T-helper 1 cell treated with Interleukin-12 subunit alpha and Interleukin-12 subunit beta and Interleukin-4 antibody, amounts not matched to agents 30 ng/mL and 1 ng/mL, for 36 hours (primary cell): ENCODE data around the gene FRMPD2. TPM values are rescaled to one million over a fixed set of nuclear protein-coding genes. Genes with fewer than 3 reads are reported as not detected.
"Not testable (repeated sequence)": the region's sequence is repeated elsewhere in the genome, so short reads cannot be mapped to it uniquely, and the experiment has no call there.

Source experiments
- intact Hi-C: fragments of 100-400 bp; cut with micrococcal nuclease; formaldehyde crosslinking; loops from one replicate; pipeline ENCODE4 v1.15.1; 2024
- total RNA-seq: library from RNA; stranded (reverse); gene quantifications from 2 replicates; pipeline ENCODE4 v1.2.3, GENCODE V29; 2022

Gene FRMPD2
- total RNA-seq, 1 donor from 2014 or later, result not detected

DNA sequence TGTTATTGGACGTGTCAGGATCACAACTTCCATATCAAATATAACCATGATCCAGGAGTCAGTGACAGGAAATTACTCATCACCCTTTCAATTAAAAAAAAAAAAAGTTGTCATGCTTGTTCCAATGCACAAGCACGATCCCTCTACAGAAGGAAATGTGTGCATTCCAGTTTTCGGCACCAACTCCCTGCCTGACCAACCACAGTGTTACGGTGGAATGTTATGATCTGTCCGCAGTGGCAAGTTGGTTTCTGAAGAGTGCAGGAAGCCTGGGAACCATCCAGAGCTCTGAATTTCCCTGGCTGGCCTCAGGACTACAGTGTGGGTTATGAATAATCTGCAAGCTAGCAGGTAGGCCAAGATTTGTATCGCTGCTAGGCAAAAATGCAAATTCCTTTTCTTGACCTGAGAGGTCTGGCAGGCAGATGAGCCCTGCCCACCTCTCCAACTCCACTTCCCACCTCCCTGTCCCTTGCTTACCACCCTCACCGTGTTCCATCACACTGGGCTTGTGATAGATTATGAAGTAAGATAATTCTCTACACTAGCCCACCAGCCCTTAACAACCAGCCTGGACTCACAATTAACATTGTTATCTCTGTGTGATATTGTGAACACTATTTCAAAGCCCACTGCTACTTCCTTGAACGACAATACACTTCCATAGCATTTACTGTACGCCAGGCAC, 20.4 kb downstream of the FRMPD2 start:
- intact Hi-C loops, result no loop called here

GRCh38 chr10:48252354-48252650, 22.2 kb downstream of the FRMPD2 start:
- intact Hi-C loops, result no loop called here

GRCh38 chr10:48251525-48252353, 22.8 kb downstream of the FRMPD2 start:
- intact Hi-C loops, result no loop called here

GRCh38 chr10:48251152-48251524, 23.4 kb downstream of the FRMPD2 start:
- intact Hi-C loops, result no loop called here

GRCh38 chr10:48249763-48250351, 24.6 kb downstream of the FRMPD2 start:
- intact Hi-C loops, result no loop called here

- intact Hi-C loops, result no loop called here
Measured at GRCh38 chr10:48249004-48249762, 25.3 kb downstream of the FRMPD2 start.

DNA sequence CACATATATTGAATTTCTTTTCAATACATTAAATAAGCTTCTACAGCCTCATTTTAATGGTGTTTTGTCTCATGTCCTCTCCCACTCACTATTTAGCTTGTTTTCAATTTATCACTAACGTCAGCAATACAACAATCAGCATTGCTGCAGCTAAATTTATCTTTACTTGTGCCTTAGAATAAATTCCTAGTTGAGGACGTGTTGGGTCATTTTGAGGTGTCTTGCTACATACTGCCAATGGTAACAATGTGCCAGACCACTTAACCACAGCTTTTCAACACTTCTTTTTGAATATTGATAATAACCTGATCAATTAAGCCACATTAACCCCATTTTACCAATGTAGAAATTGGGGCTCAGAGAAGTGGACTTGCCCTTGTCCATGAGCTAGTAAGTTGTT, 26.0 kb downstream of the FRMPD2 start:
- intact Hi-C loops, result no loop called here

DNA sequence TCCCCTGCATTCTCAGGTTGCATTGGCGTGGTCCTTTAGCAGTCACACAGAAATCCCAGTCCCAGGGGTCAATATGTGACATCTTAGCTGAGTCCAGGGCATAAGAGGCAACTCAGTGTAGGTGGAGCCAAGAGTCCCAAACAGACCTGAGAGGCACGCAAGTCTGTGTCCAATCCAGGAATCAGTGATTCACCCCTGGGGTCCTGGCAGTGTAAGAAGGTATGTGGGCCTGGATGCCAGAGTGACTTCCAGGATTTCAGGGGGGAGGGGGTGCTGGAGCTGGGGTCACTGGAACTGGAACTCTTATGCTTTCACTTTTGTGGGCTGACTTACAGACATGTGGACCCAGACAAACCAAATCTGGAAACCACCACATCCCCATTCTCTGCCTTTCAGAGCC, 26.8 kb downstream of the FRMPD2 start:
- intact Hi-C loops, result no loop called here

DNA sequence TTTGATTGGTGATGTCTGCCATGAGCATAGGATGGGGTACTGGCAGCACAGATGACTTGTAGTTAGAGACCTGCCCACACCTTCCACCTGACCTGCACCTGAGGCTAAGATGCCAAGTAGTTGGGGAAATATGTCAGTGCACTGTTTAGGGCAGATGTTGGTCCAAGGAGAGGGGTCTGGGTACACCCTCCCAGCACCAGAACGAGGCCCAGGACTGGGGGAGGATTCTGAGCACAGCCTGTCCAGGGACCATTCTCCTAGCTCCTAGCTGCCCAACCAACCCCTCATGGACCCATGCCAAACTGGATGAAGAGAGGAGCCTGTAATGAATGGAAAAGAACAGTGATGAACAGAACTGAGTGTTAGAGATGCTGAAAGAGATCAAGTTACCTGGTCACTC, 28.0 kb downstream of the FRMPD2 start:
- intact Hi-C loops, result no loop called here

DNA sequence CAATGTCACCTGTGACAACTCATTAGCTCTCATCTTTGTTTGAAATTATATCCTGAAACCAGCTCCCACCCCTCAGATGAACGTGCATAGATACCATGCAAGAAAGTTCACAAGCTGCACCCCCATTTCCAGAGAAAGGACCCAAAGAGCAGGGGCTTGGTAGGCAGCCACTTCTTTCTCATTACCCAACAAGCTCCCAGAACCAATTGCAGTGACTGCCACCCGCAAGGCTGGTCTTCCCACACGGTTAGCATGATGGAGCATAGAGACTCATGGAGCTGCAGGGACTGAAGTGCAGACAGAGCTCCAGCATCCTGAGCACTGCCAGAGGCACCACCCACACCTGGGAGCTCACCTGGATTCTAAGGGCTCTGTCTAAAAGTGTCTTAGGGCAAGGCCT, 28.5 kb downstream of the FRMPD2 start:
- intact Hi-C loops, result no loop called here

- intact Hi-C loops, result not testable (repeated sequence)
Measured at GRCh38 chr10:48243921-48244320, 30.6 kb downstream of the FRMPD2 start.

DNA sequence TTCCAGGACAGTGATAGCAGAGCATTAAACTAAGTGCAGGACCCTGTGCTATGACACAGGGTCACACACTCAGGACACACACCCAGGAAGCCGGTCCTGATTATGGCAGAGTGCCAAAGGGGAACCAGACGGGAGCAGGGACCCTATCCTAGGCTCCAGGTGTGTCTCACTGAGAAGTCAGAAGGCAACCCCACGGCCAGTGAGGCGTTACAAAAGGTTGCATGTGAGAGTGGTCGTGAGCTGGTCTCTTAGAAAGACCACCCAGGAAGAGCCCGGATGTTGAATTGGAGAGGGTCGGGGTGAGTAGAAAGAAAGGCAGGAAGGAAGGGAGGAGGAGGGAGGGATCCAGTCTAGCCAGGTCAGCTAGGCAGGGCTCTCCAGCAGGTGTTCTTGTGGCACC, 31.0 kb downstream of the FRMPD2 start:
- intact Hi-C loops, result no loop called here

DNA sequence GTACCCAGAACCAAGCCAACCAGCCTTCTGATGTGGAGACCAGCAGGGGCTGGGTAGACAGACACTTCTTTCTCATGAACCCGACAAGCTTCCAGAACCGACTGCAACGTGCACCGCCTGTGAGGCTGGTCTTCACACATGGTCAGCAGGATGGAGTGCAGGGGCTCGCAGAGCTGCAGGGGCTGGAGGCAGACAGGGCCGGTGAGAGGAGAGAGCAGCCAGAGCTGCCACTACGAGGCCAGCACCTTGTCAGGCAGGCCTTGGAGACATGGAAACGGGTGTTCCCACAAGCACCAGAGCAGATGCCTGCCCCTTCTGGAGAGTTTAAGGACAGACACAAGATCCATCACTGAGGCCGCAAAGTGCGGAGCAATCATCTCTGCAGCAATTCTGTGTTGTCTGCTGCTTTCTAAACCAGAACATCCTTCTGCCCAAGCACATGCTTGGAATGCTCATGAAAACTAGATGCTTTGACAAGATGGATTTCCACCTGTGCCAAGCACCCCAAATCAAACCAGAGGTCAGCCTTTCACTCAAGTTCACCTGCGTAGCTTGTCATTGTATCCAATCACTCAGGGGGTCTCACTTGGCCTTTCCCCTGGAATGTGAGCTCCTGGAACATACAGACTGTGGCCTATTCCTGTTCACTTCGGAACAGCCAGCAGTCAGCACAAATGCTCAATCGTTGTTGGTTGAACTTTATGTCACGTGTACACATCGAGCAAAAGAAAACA, 32.2 kb downstream of the FRMPD2 start:
- intact Hi-C loops, result no loop called here

GRCh38 chr10:48241332-48241731, 33.2 kb downstream of the FRMPD2 start:
- intact Hi-C loops, result no loop called here

- intact Hi-C loops, result no loop called here
Measured at GRCh38 chr10:48240196-48240595, 34.3 kb downstream of the FRMPD2 start.

DNA sequence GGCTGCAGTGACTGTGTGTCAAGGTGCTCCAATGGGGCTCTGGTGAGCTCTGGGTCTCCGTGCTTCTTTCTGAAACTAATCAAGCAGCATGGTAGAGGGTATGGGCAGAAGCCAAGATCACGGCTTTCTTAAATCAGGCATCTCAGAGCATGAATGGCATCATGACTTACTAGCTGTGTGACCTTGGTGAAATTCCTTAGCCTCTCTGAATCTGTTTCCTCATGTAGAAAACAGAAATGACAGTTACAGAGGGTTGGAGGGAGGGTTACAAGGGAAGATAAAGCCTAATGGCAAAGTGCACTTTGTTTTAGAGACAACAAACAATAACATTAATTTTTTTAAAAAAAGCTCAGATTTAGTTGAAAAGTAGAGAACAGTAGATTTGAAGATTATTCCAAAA, 34.9 kb downstream of the FRMPD2 start:
- intact Hi-C loops, result no loop called here

DNA sequence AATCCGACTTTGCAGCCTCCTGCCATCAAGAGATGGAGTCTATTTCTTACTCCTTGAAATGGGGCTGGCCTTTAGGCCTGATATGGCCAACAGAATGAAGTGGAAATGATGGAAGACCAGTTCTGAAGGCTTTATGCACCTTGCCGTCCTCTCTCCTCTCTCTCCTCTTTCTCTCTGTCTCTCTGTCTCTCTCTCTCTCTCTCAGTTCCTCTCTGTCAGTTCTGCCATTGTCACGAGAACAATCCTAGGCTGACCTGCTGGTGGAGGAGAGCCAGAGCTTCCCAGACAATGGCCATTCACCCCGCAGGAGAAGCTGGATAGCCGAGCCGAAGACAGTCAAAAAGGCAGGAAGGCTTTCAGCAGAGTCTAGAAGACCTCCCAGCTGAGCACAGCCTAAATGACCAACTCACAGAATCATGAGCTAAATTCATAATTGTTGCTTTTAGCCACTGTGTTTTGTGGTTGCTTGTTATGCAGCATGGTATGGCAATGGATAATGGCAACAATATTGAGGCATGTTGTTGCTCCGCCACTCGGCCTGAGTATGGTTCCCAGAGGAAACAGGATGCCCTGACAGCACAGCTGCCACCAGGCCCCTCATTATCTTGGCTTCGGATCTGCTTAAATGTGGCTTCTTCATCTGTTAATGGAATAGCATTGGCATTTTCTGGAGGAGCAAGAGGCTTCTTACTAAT, 35.5 kb downstream of the FRMPD2 start:
- intact Hi-C loops, result no loop called here

DNA sequence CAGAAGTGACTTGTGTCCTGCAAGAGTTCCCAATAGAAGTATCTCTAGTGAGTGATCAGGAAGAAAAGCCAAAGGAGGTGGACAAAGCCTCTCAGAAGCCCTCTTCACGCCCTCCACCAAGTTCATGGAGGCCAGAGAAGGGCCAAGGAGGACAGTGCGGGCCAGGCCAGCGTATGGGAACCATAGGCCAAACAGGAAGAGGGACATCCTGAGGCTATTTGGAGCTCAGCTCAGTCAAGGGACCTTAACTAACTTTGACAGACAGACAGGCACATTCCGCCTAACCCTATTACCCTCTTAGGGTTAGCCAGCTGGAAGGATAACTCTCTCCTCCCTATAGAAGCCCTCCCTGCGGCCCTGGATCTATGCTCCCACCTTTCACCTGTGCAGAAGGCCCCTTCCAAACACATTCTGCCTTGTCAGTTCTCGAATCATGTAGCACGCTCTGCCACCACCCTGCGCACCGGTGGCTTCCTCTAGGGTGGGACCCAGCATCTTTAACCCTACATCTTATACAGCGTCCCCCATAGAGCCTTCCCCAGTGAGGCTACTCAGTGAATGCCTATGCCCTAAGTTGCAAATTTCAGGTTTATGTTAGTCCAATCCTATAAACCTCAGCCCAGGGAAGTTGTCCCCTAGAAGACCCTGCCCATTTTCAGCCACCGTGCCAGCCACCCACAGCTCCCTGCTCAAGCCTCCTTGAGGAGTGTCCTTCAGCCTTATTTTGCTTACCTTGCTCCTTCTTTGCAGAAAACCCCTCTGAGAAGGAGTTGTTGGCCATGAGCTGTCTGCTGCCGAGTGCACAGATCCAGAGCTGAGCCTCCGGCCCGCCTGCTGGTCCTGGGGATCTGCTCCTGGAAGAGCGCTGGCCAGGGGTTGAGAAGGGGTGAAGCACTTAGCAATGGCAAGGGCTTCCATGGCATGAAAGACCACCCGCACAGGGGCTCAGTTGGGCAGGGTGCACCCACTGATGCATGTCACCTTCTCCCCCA, 36.9 kb downstream of the FRMPD2 start:
- intact Hi-C loops, result no loop called here

GRCh38 chr10:48236199-48236621, 38.3 kb downstream of the FRMPD2 start:
- intact Hi-C loops, result no loop called here
